ENCODE results near the gene CRYGN. TPM values are rescaled to one million over a fixed set of nuclear protein-coding genes. Genes with fewer than 3 reads are reported as not detected.

Gene CRYGN
- total and polyA plus RNA-seq, 2 of the 13 experiments (the other 11 are each of a cell fraction or from before 2014, with no cell fraction given), result 0.11 TPM; not detected in 1

GRCh38 chr7:151451156-151451555 is 11.2 kb upstream of the CRYGN start:
- no peak overlapping the region for H3K27ac ChIP-seq (ENCODE audit: extremely low read length, insufficient read depth, low read length)
- no peak for TF ChIP-seq SMAD3 (CRISPR knock-in tag; IDR thresholded peaks at IDR 0.05)
- TF ChIP-seq ZNF543 (CRISPR knock-in tag; IDR thresholded peaks at IDR 0.05), result no peak
- TF ChIP-seq ZSCAN21 (CRISPR knock-in tag; IDR thresholded peaks at IDR 0.05; ENCODE audit: borderline replicate concordance), result no peak
- TF ChIP-seq ZNF513 (CRISPR knock-in tag; conservative IDR thresholded peaks at IDR 0.05), result no peak
- TF ChIP-seq ZFY (CRISPR knock-in tag; IDR thresholded peaks at IDR 0.05), result no peak
- TF ChIP-seq POGZ (CRISPR knock-in tag; IDR thresholded peaks at IDR 0.05), result no peak
- TF ChIP-seq GPN1 (CRISPR knock-in tag; IDR thresholded peaks at IDR 0.05; ENCODE audit: borderline replicate concordance), result no peak
- no peak for TF ChIP-seq SMC3 (IDR thresholded peaks at IDR 0.05; ENCODE audit: low read length)
- TF ChIP-seq ZNF44 (CRISPR knock-in tag; IDR thresholded peaks at IDR 0.05), result no peak
- TF ChIP-seq SNAPC4 (CRISPR knock-in tag; IDR thresholded peaks at IDR 0.05), result no peak
- TF ChIP-seq ZNF781 (CRISPR knock-in tag; IDR thresholded peaks at IDR 0.05; ENCODE audit: borderline replicate concordance, not compliant biosample characterization), result no peak
- TF ChIP-seq ZNF549 (CRISPR knock-in tag; IDR thresholded peaks at IDR 0.05), result no peak
- no peak for TF ChIP-seq KDM6A (CRISPR knock-in tag; IDR thresholded peaks at IDR 0.05; ENCODE audit: low read depth)
- TF ChIP-seq KAT2B (IDR thresholded peaks at IDR 0.05; ENCODE audit: borderline replicate concordance, low read depth, low read length), result no peak
- TF ChIP-seq HOMEZ (CRISPR knock-in tag; IDR thresholded peaks at IDR 0.05; ENCODE audit: low read depth), result no peak
- TF ChIP-seq MIXL1 (CRISPR knock-in tag; IDR thresholded peaks at IDR 0.05), result no peak
- TF ChIP-seq BATF2 (CRISPR knock-in tag; IDR thresholded peaks at IDR 0.05), result no peak

More at GRCh38 chr7:151451156-151451555, 11.2 kb upstream of the CRYGN start:
- FAIRE-seq (no peak), ATAC-seq (no peak), DNase-seq (ENCODE audit: low spot score) (no peak)
- ChIA-PET CTCF (ENCODE audit: low intra/inter-chr PET ratio, low total read pairs) (no interaction called here), POLR2A (no interaction called here)
- 32% methylated on average over 4 of the region's 5 CpGs for WGBS (ENCODE audit: low lambda C conversion rate)
- Histone ChIP-seq H3K9ac (ENCODE audit: insufficient read depth, low read depth, low read length) (no peak overlapping the region), H3K27me3 (ENCODE audit: control insufficient read depth in 1 of 2, insufficient read depth in 2 of 2, low read length in 2 of 2) (peaks cover 9 to 42% of the 10 kb centered on the region in 2 experiments; a peak in 4 of 5 replicates), H3K4me3 (replicated peaks in 1 of 3; ENCODE audit: insufficient read depth in 1 of 3, low read depth in 2 of 3, low read length in 3 of 3) (no peak overlapping the region), H3K9me3 (ENCODE audit: low read length) (no peaks in the 10 kb centered on the region), H3K4me1 (ENCODE audit: insufficient read depth, low read length) (no peaks in the 10 kb centered on the region), H3K4me2 (ENCODE audit: low read depth, low read length) (no peak overlapping the region), H3K36me3 (replicated peaks in 1 of 2; ENCODE audit: control insufficient read depth in 1 of 2, insufficient read depth in 2 of 2, low read length in 2 of 2) (no peaks in the 10 kb centered on the region), H4K20me1 (ENCODE audit: insufficient read depth, low read length) (no peaks in the 10 kb centered on the region), H3K79me2 (ENCODE audit: insufficient read depth, low read length) (no peaks in the 10 kb centered on the region), H2AFZ (ENCODE audit: low read length) (no peak overlapping the region)
- no TSS peak for BruUV-seq (replicated peaks)
- in situ Hi-C loops (cut with HindIII; ENCODE audit: extremely low pct_ligation_motif_present, low pct_unique_long_range_greater_than_20kb) (no loop called here), intact Hi-C loops (cut with micrococcal nuclease; ENCODE audit: unreplicated experiment) (no loop called here)
